Transverse colon (tissue), 4 donors: ENCODE measurements around the gene OAF.

Source experiments
- CTCF ChIP-seq, 5 experiments: fragments of 200-600 bp in 3 of 5; fragments of 450-650 bp in 2 of 5; sonication (generic) in 3 of 5; IDR thresholded peaks; 1 replicate in 2 of 5; 2 replicates in 3 of 5; pipeline ENCODE4 v1.5.1; 2016 to 2017; ENCODE audit warnings: antibody characterized with exemption in 5 of 5, inconsistent platforms in 3 of 5, mild to moderate bottlenecking in 2 of 5, moderate library complexity in 1 of 5
- POLR2A ChIP-seq: fragments of 450-650 bp; IDR thresholded peaks from one replicate; pipeline ENCODE4 v1.6.1; 2016; ENCODE audit warnings: antibody characterized with exemption, mild to moderate bottlenecking, moderate library complexity
- POLR2AphosphoS5 ChIP-seq, 3 donors: sonication (generic); formaldehyde crosslinking; IDR thresholded peaks; one replicate each; pipeline ENCODE4 v1.6.1; 2016; ENCODE audit warnings: antibody characterized with exemption in 3 of 3

- TF ChIP-seq POLR2AphosphoS5 (IDR thresholded peaks at IDR 0.05) (no peak), POLR2A (no peak), CTCF (IDR thresholded peaks at IDR 0.05) (no peak)
Measured at GRCh38 chr11:120218695-120219033, 7.8 kb downstream of the OAF start.
